ENCODE results near the gene TSPAN9. TPM values are rescaled to one million over a fixed set of nuclear protein-coding genes. Genes with fewer than 3 reads are reported as not detected.

Gene TSPAN9
- total and polyA plus RNA-seq, 2 experiments from 2014 or later: 6.0 to 31.5 TPM

- Mint-ChIP-seq H3K27me3 (ENCODE audit: insufficient read depth, low read depth, poor library complexity) (peaks cover 4% of the 10 kb centered on the region), H3K36me3 (ENCODE audit: low read depth) (peaks cover 13% of the 10 kb centered on the region), H3K4me3 (no peak overlapping the region), H3K4me1 (peaks cover 6% of the 10 kb centered on the region; the same call in 2 of the 3 replicates), H3K27ac (no peak overlapping the region), H3K9me3 (peaks cover 18% of the 10 kb centered on the region)
- Histone ChIP-seq H3K4me3 (no peak overlapping the region), H2AFZ (no peak overlapping the region), H3K36me3 (ENCODE audit: insufficient read depth) (no peaks in the 10 kb centered on the region; the same call in 1 of the 2 replicates), H3K79me2 (replicated peaks; ENCODE audit: insufficient read depth) (no peaks in the 10 kb centered on the region), H3F3A (replicated peaks; ENCODE audit: low read depth) (no peaks in the 10 kb centered on the region), H3K27me3 (ENCODE audit: insufficient read depth) (no peaks in the 10 kb centered on the region), H3K27ac (ENCODE audit: low read depth) (no peak overlapping the region), H3K4me1 (ENCODE audit: insufficient read depth) (no peaks in the 10 kb centered on the region), H4K20me1 (replicated peaks; ENCODE audit: insufficient read depth) (no peaks in the 10 kb centered on the region), H3K4me2 (no peak overlapping the region), H3K9me2 (ENCODE audit: insufficient read depth) (no peaks in the 10 kb centered on the region)
- no peak for DNase-seq (ENCODE audit: low spot score)
- no peak for ATAC-seq
- TF ChIP-seq ZNF114 (CRISPR knock-in tag; IDR thresholded peaks at IDR 0.05) (no peak), EZH2 (IDR thresholded peaks at IDR 0.05; ENCODE audit: low read depth, unreplicated experiment) (no peak), EZH2phosphoT487 (IDR thresholded peaks at IDR 0.05; ENCODE audit: unreplicated experiment) (no peak), ZNF331 (CRISPR knock-in tag; IDR thresholded peaks at IDR 0.05; ENCODE audit: low read depth) (no peak), CREB1 (CRISPR knock-in tag; IDR thresholded peaks at IDR 0.05; ENCODE audit: low read depth) (no peak), ETS1 (IDR thresholded peaks at IDR 0.05) (no peak), JUNB (IDR thresholded peaks at IDR 0.05; ENCODE audit: unreplicated experiment) (no peak), POLR2AphosphoS5 (IDR thresholded peaks at IDR 0.05; ENCODE audit: low read depth) (no peak), STAT1 (IDR thresholded peaks at IDR 0.05; ENCODE audit: unreplicated experiment) (no peak), CTCF (conservative IDR thresholded peaks at IDR 0.05; ENCODE audit: low read depth in 2 of 2) (no peak), ZNF462 (CRISPR knock-in tag; IDR thresholded peaks at IDR 0.05) (no peak), NANOG (IDR thresholded peaks at IDR 0.05; ENCODE audit: borderline replicate concordance) (no peak)
- TF ChIP-seq, protein P1, sequence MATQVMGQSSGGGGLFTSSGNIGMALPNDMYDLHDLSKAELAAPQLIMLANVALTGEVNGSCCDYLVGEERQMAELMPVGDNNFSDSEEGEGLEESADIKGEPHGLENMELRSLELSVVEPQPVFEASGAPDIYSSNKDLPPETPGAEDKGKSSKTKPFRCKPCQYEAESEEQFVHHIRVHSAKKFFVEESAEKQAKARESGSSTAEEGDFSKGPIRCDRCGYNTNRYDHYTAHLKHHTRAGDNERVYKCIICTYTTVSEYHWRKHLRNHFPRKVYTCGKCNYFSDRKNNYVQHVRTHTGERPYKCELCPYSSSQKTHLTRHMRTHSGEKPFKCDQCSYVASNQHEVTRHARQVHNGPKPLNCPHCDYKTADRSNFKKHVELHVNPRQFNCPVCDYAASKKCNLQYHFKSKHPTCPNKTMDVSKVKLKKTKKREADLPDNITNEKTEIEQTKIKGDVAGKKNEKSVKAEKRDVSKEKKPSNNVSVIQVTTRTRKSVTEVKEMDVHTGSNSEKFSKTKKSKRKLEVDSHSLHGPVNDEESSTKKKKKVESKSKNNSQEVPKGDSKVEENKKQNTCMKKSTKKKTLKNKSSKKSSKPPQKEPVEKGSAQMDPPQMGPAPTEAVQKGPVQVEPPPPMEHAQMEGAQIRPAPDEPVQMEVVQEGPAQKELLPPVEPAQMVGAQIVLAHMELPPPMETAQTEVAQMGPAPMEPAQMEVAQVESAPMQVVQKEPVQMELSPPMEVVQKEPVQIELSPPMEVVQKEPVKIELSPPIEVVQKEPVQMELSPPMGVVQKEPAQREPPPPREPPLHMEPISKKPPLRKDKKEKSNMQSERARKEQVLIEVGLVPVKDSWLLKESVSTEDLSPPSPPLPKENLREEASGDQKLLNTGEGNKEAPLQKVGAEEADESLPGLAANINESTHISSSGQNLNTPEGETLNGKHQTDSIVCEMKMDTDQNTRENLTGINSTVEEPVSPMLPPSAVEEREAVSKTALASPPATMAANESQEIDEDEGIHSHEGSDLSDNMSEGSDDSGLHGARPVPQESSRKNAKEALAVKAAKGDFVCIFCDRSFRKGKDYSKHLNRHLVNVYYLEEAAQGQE (IDR thresholded peaks at IDR 0.05; ENCODE audit: unreplicated experiment): no peak
Observed at GRCh38 chr12:3098436-3098835, 21.3 kb downstream of the TSPAN9 start.
